GM12891 (cell line): ENCODE measurements around the gene AMY1A.
"Not testable (repeated sequence)": the region's sequence is repeated elsewhere in the genome, so short reads cannot be mapped to it uniquely, and the experiment has no call there.

ENCODE experiments used
- POLR2A ChIP-seq: IDR thresholded peaks from 2 replicates; pipeline ENCODE4 v1.6.1; 2011; ENCODE audit warnings: low read depth, low read length, control low read depth
- POLR2AphosphoS5 ChIP-seq: IDR thresholded peaks from 2 replicates; pipeline ENCODE4 v1.6.1; 2011; ENCODE audit warnings: low read depth, low read length, control low read depth
- TAF1 ChIP-seq: IDR thresholded peaks from 2 replicates; pipeline ENCODE4 v1.6.1; 2011; ENCODE audit warnings: low read depth, low read length, control low read depth

- TF ChIP-seq POLR2AphosphoS5, POLR2A, TAF1: not testable (repeated sequence)
These were observed 40.5 kb downstream of the AMY1A start, which contains the start of gene AMY1B for GRCh38 chr1:103696110-103696509.
